HG03064 (cell line): Measurements from ENCODE around the gene TSHR.
"Not testable (repeated sequence)": the region's sequence is repeated elsewhere in the genome, so short reads cannot be mapped to it uniquely, and the experiment has no call there.

Experiments
- ATAC-seq: cut with Tn5 transposase; IDR thresholded peaks from one replicate; pipeline ENCODE4 v1.9.1; 2021; ENCODE audit warnings: low read depth; ENCODE audit not compliant: unreplicated experiment

TSHR gene

GRCh38 chr14:80948291-80948690 lies 7.1 kb upstream of the TSHR start:
- no peak for ATAC-seq

GRCh38 chr14:80951491-80951890 lies 3.9 kb upstream of the TSHR start:
- ATAC-seq = no peak

- ATAC-seq = not testable (repeated sequence)
Measured at GRCh38 chr14:80953211-80953610, 2.2 kb upstream of the TSHR start.

DNA sequence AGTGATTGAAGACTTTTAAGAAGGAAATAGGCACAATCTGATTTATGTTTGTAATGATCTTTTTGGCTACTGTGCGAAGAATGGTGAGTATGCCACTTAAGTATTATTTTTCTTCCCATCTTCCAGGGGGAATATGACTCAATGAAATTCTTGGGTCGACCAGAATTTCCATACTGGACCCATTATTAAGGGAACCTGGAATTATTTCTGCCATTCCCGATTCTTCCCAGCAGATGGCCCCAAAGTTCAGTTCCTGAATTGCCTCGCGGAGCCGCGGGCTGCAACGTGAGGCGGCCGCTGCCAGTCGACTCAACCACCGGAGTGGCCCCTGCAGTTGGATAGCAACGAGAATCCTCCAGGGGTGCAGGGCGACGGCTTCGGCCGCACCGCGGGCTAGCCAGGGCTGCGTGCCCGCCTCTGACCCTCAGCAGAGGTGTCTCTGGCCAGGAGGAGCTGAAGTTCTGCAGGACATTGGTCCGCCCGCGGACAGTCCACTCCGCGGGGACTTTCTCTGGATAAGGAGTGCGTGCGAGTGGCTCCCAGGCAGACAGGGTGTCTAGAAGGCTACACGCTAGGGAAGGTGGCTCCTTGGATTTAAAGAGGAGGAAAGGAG lies 628 bp upstream of the TSHR start:
- peak; percentile 26 for ATAC-seq

- no peak for ATAC-seq
Measured at GRCh38 chr14:80956102-80956501, 681 bp downstream of the TSHR start.

DNA sequence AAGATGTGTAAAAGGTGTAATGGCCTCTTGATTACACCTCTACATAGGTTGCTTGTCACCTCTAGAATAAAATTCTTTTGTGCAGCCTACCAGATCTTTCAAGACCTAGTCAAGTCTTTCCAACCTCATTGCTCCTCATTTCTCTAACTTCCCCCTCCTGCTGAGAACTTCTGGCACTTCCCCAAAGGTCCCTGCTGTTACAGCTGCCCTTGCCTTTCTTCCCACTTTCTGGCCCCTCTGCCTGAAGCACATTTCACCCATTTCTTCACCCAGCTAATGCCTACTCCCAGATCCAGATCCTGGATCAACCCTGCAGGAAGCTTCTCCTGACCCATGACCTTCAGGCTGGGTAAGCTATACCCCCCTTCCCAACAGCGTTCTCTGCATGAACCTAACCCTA lies 1.5 kb downstream of the TSHR start:
- no peak for ATAC-seq

- no peak for ATAC-seq
Measured at GRCh38 chr14:80957613-80958012, 2.2 kb downstream of the TSHR start.

GRCh38 chr14:80958226-80958625 lies 2.8 kb downstream of the TSHR start:
- no peak for ATAC-seq

DNA sequence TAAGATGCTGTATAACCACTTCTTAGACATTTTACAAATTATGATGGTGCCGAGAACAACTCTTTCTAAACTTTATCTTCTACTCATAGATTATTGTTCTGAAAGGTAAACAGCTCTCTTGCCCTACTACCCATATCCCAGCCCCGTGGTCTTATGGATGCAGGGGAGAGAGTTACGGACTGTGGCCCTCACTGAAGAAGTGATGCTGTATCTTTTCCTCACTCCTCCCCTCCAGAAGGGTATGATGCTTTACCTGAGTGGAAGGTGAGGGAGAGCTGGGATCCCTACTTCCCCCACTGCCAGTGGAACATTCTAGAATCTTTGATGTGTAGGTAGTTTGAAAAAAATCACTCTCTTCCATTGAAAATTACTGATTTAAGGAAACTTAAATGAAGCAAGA lies 3.5 kb downstream of the TSHR start:
- ATAC-seq = no peak

DNA sequence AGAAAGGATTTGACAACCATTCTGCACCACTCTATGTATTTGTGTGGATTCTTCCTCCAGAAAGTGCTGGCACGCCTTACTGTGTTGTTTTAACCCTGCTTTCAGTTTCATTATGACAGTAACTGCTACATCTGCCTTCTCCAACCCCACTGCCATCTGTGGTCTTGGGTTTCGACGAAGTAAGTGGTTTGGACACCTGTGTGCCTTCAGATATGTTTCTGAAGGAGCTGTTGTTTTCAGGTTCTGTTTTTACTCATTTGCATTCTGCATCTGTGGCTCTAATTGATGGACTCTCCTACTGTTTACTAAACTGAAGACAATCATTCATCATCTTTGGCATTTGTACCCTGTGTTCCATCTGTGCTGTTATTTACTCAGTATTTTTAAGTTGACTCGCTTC lies 4.1 kb downstream of the TSHR start:
- ATAC-seq = peak; percentile 99

GRCh38 chr14:80965037-80965436 lies 9.6 kb downstream of the TSHR start:
- no peak for ATAC-seq

GRCh38 chr14:80973931-80974641 lies 18.7 kb downstream of the TSHR start:
- ATAC-seq = no peak

GRCh38 chr14:80974679-80975078 lies 19.3 kb downstream of the TSHR start:
- ATAC-seq = no peak

- no peak for ATAC-seq
Measured at GRCh38 chr14:80977221-80977620, 21.8 kb downstream of the TSHR start.

DNA sequence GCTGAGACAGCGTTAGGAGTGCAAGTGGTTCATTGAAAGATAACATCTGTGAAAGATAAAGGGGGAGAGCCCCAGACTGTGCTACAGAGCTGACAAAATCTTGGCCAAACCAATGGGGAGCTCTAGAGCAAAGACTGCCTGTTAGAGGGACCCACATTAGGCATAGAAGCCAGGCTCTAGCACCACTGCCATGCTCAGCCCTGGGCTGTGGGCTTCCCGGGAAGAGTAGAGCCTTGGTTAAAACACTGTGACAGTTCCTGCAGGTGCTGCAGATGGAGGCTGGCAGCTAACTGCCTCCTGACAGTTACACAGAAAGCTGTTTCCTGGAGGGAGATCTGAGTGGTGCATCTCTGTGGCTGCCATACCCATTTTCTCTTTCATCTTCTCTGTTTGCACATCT lies 23.0 kb downstream of the TSHR start:
- ATAC-seq = no peak

DNA sequence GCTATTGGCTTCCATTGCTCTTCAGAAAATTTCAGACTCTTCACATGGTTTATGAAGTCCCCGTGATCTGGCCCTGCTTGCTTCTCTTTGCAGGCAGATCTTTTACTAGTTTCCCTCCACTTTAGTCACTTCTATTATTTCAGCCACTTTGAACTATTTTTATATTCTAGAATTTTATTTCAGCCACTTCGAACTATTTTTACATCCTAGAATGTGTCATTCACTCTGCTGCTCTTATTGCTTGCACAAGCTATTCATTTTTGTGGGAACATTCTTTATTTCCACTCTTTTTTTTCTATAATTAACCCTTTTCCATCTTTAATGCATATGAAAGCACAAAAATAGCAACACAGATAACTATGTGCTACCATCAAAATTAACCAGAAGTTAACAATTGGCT lies 24.5 kb downstream of the TSHR start:
- no peak for ATAC-seq

DNA sequence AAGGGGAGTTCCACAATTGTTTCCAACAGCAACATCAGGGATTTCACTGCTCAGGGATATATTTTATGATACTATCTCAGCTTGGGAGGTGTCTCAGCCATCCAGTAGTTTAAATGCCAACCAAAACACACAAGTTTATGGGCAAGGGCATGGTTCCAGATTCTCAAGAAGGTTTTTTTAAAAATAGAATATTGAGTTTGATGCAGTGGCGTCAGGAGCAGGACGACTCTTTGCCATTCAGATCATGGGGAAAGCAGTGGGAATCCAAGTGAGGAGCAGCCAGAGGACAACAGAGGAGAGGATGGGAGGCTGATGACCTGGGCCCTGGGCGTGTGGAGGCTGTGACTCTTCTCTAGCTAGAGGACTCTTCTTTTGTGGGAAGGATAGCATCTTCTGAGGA lies 25.7 kb downstream of the TSHR start:
- ATAC-seq = no peak

- ATAC-seq = no peak
Measured at GRCh38 chr14:80981673-80982072, 26.3 kb downstream of the TSHR start.

- no peak for ATAC-seq
Measured at GRCh38 chr14:80982711-80983110, 27.3 kb downstream of the TSHR start.

- ATAC-seq = no peak
Measured at GRCh38 chr14:80987235-80988032, 32.0 kb downstream of the TSHR start.

DNA sequence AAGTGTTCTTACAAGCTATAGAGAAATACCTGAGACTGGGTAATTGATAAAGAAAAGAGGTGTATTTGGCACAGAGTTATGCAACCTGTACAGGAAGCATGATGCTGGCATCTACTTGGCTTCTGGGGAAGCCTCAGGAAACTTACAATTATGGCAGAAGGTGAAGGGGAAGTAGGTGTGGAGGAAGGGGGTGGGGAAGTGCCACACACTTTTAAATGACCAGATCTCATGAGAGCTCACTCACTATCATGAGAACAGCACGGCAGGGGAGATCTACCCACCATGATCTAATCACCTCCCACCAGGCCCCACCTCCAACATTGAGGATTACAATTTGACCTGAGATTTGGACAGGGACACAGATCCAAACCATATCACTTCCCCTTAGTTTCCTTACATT lies 32.8 kb downstream of the TSHR start:
- ATAC-seq = no peak
